Daoy (cell line): ENCODE measurements around the gene SPEM3. TPM values are rescaled to one million over a fixed set of nuclear protein-coding genes. Genes with fewer than 3 reads are reported as not detected.
A peak's percentile ranks its signal among the peaks of the same experiment; 100 is the strongest.
"Not testable (repeated sequence)": the region's sequence is repeated elsewhere in the genome, so short reads cannot be mapped to it uniquely, and the experiment has no call there.

Experiments used
- DNase-seq: peaks from one replicate; pipeline ENCODE4 v3.0.0-alpha.2; 2015; ENCODE audit warnings: low read depth
- total RNA-seq: library from RNA; depleted of rRNA; stranded (reverse); fragments of >200 nt; shearing (Covaris generic); gene quantifications from 2 replicates; pipeline ENCODE4 v1.2.3, GENCODE V29; 2014; rRNA removed

SPEM3 gene
- total RNA-seq, 1 experiment from 2014 or later, result not detected

DNA sequence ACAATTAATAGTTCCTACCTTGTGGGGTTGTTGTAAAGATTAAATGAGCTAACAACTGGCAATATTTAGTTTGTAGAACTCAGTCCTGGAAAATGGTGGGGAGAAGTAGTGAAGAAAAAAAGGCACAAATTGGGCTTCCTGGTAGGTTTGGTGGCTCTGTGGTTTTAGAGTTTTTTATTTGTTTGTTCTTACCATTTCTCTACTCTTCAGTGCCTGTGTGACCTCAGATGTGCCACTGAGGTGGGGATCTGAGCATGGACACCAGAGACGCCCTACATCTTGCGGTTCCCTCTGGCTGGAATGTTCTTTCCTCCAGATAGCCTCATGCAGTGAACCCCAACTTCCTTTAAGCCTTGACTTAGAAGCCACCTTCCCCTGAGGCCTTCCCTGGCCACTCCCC, 43.1 kb downstream of the SPEM3 start:
- no peak for DNase-seq

GRCh38 chr17:7474767-7475166, 46.1 kb downstream of the SPEM3 start:
- DNase-seq, result not testable (repeated sequence)

- DNase-seq, result no peak
Observed at GRCh38 chr17:7475764-7476422, 47.2 kb downstream of the SPEM3 start.

DNA sequence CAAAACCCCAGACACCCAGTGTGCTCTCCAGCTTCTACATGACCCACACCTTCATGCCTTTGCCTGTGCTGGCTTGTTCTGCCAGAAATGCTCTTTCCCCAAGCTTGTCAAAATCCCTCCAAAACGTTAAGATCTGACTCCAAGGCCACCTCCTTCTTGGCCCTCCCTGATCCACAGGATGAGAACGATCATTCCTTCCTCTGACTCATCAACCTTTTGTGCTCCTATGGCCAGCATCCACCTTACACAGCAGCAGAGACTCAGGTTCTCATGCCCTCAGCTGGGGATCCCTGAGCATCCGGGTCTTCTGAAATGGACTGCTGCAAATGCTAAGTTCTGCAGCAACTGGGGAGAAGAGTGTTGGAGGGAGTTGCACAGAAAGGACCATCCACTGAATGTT, 47.8 kb downstream of the SPEM3 start:
- peak; percentile 61 for DNase-seq

DNA sequence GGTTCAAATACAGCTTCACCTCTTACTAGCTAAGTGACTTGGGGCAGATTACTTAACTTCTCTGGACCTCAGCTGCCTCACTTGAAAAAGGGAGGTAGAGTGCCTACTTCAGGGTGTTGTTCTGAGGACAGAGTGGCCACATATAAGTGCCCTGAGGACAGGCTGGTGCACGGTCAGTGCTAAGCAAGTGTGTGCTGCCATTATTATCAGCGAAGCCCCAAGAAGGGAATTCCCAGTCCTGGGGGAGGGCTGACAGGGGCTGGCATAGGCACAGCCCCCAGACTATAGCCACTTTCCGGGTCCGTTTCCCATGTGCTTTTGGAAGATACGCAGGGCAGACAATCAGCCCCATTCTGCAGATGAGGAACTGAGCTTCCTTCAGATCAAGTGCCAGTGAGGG, 48.3 kb downstream of the SPEM3 start:
- no peak for DNase-seq

DNA sequence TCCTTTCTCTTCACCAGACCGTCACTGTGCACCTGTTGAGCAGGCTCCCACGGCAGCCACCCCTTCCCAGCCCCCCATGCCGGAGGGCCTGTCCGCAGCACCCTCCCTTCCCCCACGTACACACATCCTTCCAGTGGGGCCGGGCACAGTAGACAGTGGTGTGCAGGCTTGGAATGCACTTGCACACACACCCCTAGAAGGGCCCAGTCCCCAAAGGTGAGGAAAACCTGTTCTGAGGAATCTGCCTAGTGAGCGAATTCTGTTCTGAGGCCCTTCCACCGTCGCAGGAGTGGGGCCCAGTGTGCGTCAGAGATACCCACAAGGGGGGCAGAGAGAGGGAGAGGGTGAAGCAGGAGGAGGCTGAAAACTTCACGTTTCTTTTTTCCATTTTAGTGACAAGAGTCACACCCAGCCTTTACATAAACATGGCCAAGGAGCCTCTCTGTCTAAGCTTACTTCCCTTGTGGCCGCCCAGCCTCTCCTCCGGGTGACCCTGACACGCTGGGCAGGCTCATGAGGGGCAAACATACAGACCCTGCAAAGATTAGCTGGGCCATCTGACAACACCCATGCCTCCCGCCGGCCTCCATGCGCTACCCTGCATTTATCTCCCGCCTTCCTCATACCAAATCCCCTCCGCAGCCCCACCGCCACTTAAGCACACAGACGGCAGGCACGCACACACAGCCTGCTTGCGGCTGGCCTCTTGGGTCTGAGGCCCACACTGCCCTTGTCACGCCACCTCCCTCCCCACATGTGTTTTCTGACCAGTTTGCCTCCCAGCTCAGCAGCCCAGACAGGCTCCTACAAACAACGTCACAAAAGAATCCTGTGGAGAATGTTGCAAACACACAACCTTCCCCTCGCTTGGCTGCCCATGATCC, 49.0 kb downstream of the SPEM3 start:
- DNase-seq, result no peak

DNA sequence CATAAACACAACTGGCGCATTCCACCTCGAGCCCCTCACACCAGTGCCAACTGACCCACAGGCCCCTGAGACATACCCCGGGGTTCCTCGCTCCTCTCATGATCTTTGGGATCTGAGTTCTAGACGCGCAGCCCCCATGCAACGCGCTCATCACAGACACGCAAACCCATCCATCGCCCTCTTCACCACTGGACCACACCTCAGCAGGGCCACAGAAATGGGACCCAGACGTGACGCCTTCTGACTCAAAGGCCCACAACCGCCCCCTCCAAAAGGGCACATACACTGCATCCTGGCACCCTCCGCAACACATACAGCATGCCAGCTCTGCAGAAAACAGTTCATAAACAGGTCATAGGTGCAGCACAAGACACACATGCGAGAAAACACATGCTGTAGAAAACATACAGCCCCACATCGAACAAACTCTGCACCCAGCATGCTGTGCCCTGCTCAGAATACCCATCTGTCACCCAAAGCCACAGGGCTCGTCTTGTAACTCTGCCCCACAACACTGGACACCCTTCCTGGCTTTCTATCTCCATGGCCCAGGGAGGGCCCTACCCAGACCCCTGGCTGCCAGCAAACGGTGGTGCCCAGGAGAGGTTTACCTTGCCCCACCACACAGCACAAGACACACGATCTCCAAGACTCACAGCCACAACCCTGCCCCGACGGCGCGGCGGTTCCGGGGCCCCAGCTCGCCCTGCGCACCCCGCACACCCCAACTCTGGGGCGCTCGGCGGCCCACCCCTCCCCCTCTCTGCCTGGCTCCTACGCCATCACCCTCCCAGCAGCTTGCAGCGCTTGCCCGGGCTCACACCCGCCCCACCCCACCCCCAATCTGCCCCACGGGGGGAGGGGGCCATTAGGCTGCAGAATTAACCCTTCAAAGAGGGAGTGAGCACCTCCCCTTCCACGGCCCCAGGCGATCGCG, 49.9 kb downstream of the SPEM3 start:
- DNase-seq, result no peak

GRCh38 chr17:7479213-7480088, 50.8 kb downstream of the SPEM3 start, which contains the start of gene ZBTB4:
TSS of gene ZBTB4 (minus strand) at chr17:7479631. CDS start at chr17:7466801, 12,830 bp downstream.
- peak; percentile 61 for DNase-seq

GRCh38 chr17:7480089-7480384, 51.4 kb downstream of the SPEM3 start:
- DNase-seq, result no peak

DNA sequence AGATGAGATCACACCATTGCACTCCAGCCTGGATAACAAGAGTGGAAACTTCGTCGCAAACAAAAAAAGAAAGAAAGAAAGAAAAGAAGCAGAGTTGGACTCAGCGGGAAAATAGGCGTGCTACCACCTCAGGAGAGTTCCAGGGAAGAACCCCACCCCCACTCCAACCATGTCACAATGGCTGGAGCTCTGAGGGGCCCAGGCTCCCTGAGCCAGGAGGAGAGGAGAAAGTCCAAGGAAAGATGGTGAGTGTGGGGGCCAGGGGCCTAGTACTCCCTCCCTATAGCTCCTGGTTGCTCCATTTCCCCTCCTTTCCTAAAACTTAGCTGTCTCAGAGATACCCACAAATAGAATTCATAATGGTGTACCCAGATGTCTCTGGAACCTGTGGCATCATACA, 52.6 kb downstream of the SPEM3 start, which contains the start of gene SLC35G6:
SLC35G6 (plus strand) TSS at position 172 of the 400 bp plus-strand sequence; CDS start at position 243, 71 bp downstream.
- not testable (repeated sequence) for DNase-seq

DNA sequence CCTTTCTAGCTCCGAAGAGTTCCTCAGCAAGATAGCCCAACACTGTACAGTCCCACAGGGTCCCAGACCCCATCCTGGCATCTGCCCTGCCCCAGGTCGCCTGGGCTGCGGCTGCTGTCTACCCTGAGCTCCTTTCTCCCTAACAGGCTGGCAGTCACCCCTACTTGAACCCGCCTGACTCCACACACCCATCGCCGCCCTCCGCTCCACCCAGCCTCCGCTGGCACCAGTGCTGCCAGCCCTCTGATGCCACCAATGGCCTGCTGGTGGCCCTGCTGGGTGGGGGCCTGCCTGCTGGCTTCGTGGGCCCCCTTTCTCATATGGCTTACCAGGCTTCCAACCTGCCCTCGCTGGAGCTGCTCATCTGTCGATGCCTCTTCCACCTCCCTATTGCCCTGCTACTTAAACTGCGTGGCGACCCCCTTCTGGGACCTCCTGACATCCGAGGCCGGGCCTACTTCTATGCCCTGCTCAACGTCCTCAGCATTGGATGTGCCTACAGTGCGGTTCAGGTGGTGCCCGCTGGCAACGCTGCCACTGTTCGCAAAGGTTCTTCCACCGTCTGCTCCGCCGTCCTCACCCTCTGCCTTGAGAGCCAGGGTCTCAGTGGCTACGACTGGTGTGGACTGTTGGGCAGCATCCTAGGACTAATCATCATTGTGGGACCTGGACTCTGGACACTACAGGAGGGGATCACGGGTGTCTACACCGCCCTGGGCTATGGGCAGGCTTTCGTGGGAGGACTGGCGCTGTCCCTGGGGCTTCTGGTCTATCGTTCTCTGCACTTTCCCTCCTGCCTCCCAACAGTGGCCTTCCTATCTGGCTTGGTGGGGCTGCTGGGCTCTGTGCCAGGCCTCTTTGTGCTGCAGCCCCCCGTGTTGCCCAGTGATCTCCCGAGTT, 53.4 kb downstream of the SPEM3 start:
- not testable (repeated sequence) for DNase-seq

Other genes with a start within 250 kb of the SPEM3 start
- 0.29 and 1.2 TPM in 2 replicates for gene ASGR1, start 249.5 kb upstream of the SPEM3 start, total RNA-seq
- 3.1 and 4.4 TPM in 2 replicates for gene DLG4, start 209.0 kb upstream of the SPEM3 start, total RNA-seq
- 306 and 420 TPM in 2 replicates for gene ACADVL, start 208.9 kb upstream of the SPEM3 start, total RNA-seq
- gene DVL2, start 194.3 kb upstream of the SPEM3 start, total RNA-seq, result 22.2 and 42.7 TPM in 2 replicates
- gene PHF23, start 189.4 kb upstream of the SPEM3 start, total RNA-seq, result 44.5 and 54.8 TPM in 2 replicates
- 108 and 113 TPM in 2 replicates for gene GABARAP, start 186.4 kb upstream of the SPEM3 start, total RNA-seq
- gene CTDNEP1, start 177.1 kb upstream of the SPEM3 start, total RNA-seq, result 25.5 and 27.6 TPM in 2 replicates
- gene ELP5, start 176.6 kb upstream of the SPEM3 start, total RNA-seq, result 34.9 and 50.3 TPM in 2 replicates
- not detected in 2 replicates for gene CLDN7, start 166.4 kb upstream of the SPEM3 start, total RNA-seq
- 0.06 TPM in 1 of 2 replicates, not detected in the other for gene SLC2A4, start 147.1 kb upstream of the SPEM3 start, total RNA-seq
- gene YBX2, start 134.2 kb upstream of the SPEM3 start, total RNA-seq, result 0.15 and 2.4 TPM in 2 replicates
- 861 and 1,090 TPM in 2 replicates for gene EIF5A, start 121.2 kb upstream of the SPEM3 start, total RNA-seq
- gene GPS2, start 113.5 kb upstream of the SPEM3 start, total RNA-seq, result 84.3 and 91.6 TPM in 2 replicates
- 15.3 and 17.0 TPM in 2 replicates for gene NEURL4, start 99.5 kb upstream of the SPEM3 start, total RNA-seq
- gene ACAP1, start 92.3 kb upstream of the SPEM3 start, total RNA-seq, result 2.7 TPM in 1 of 2 replicates, not detected in the other
- gene KCTD11, start 76.7 kb upstream of the SPEM3 start, total RNA-seq, result 2.1 and 3.7 TPM in 2 replicates
- gene TMEM95, start 73.7 kb upstream of the SPEM3 start, total RNA-seq, result not detected in 2 replicates
- gene TNK1, start 47.8 kb upstream of the SPEM3 start, total RNA-seq, result 2.6 and 4.5 TPM in 2 replicates
- 14.1 TPM in 2 replicates for gene PLSCR3, start 34.3 kb upstream of the SPEM3 start, total RNA-seq
- 43.7 and 68.8 TPM in 2 replicates for gene TMEM256, start 24.8 kb upstream of the SPEM3 start, total RNA-seq
- 1.4 and 1.9 TPM in 2 replicates for gene NLGN2, start 21.0 kb upstream of the SPEM3 start, total RNA-seq
- not detected in 2 replicates for gene SPEM1, start 8.5 kb upstream of the SPEM3 start, total RNA-seq
- gene SPEM2, start 3.2 kb upstream of the SPEM3 start, total RNA-seq, result not detected in 2 replicates
- gene TMEM102, start 6.6 kb downstream of the SPEM3 start, total RNA-seq, result 2.3 and 6.6 TPM in 2 replicates
- 1.5 and 3.0 TPM in 2 replicates for gene FGF11, start 10.7 kb downstream of the SPEM3 start, total RNA-seq
- gene CHRNB1, start 16.2 kb downstream of the SPEM3 start, total RNA-seq, result 7.0 and 8.6 TPM in 2 replicates
- 6.1 and 6.5 TPM in 2 replicates for gene ZBTB4, start 50.8 kb downstream of the SPEM3 start, total RNA-seq
- 0.06 TPM in 1 of 2 replicates, not detected in the other for gene SLC35G6, start 52.6 kb downstream of the SPEM3 start, total RNA-seq
- 56.2 and 74.4 TPM in 2 replicates for gene POLR2A, start 55.5 kb downstream of the SPEM3 start, total RNA-seq
- 1.6 and 6.4 TPM in 2 replicates for gene TNFSF12, start 120.2 kb downstream of the SPEM3 start, total RNA-seq
- 1.9 TPM in 1 of 2 replicates, not detected in the other for gene TNFSF13, start 129.9 kb downstream of the SPEM3 start, total RNA-seq
- gene SENP3, start 133.1 kb downstream of the SPEM3 start, total RNA-seq, result 92.2 and 104 TPM in 2 replicates
- 13.8 and 15.0 TPM in 2 replicates for gene CD68, start 150.8 kb downstream of the SPEM3 start, total RNA-seq
- gene MPDU1, start 155.0 kb downstream of the SPEM3 start, total RNA-seq, result 183 and 266 TPM in 2 replicates
- gene SOX15, start 161.2 kb downstream of the SPEM3 start, total RNA-seq, result 0.57 TPM in 1 of 2 replicates, not detected in the other
- gene FXR2, start 186.0 kb downstream of the SPEM3 start, total RNA-seq, result 60.5 and 87.4 TPM in 2 replicates
- 24.0 and 71.8 TPM in 2 replicates for gene SAT2, start 199.0 kb downstream of the SPEM3 start, total RNA-seq
- gene SHBG, start 201.3 kb downstream of the SPEM3 start, total RNA-seq, result 0.69 TPM in 1 of 2 replicates, not detected in the other
- gene ATP1B2, start 222.1 kb downstream of the SPEM3 start, total RNA-seq, result not detected in 2 replicates